ENCODE measurements around the gene DYRK3.

GRCh38 chr1:206687251-206687914, 52.0 kb downstream of the DYRK3 start:
- TF ChIP-seq, protein P1, sequence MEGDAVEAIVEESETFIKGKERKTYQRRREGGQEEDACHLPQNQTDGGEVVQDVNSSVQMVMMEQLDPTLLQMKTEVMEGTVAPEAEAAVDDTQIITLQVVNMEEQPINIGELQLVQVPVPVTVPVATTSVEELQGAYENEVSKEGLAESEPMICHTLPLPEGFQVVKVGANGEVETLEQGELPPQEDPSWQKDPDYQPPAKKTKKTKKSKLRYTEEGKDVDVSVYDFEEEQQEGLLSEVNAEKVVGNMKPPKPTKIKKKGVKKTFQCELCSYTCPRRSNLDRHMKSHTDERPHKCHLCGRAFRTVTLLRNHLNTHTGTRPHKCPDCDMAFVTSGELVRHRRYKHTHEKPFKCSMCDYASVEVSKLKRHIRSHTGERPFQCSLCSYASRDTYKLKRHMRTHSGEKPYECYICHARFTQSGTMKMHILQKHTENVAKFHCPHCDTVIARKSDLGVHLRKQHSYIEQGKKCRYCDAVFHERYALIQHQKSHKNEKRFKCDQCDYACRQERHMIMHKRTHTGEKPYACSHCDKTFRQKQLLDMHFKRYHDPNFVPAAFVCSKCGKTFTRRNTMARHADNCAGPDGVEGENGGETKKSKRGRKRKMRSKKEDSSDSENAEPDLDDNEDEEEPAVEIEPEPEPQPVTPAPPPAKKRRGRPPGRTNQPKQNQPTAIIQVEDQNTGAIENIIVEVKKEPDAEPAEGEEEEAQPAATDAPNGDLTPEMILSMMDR (IDR thresholded peaks at IDR 0.05 in 2 of 3, conservative IDR thresholded peaks at IDR 0.05 in 1 of 3; ENCODE audit: borderline replicate concordance in 1 of 3, insufficient read depth in 1 of 3, low read depth in 2 of 3, low read length in 2 of 3): no peak
- TF ChIP-seq REST (IDR thresholded peaks at IDR 0.05; ENCODE audit: low read depth): no peak

Data from HCT116 (cell line).